Measurements from ENCODE around the gene TLDC2.
"Not testable (repeated sequence)": the region's sequence is repeated elsewhere in the genome, so short reads cannot be mapped to it uniquely, and the experiment has no call there.

The TLDC2 gene

GRCh38 chr20:36871640-36872570, 4.0 kb upstream of the TLDC2 start:
- no peak for DNase-seq

- DNase-seq = no peak
These were observed 3.1 kb upstream of the TLDC2 start for GRCh38 chr20:36872852-36873251.

- DNase-seq = no peak
These were observed 2.3 kb upstream of the TLDC2 start for GRCh38 chr20:36873498-36874189.

- DNase-seq = not testable (repeated sequence)
These were observed 845 bp upstream of the TLDC2 start for GRCh38 chr20:36875093-36875492.

- no peak for DNase-seq
These were observed 515 bp downstream of the TLDC2 start for GRCh38 chr20:36876473-36876833.

GRCh38 chr20:36878941-36879340, 3.0 kb downstream of the TLDC2 start:
- DNase-seq = no peak

GRCh38 chr20:36880741-36881250, 4.9 kb downstream of the TLDC2 start:
- DNase-seq = no peak

- no peak for DNase-seq
These were observed 5.4 kb downstream of the TLDC2 start for GRCh38 chr20:36881331-36881730.

GRCh38 chr20:36881888-36882287, 6.0 kb downstream of the TLDC2 start:
- no peak for DNase-seq

GRCh38 chr20:36883977-36884535, 8.1 kb downstream of the TLDC2 start:
- no peak for DNase-seq

GRCh38 chr20:36885356-36885755, 9.4 kb downstream of the TLDC2 start:
- no peak for DNase-seq

- peak; percentile 73 to 79 for DNase-seq
These were observed 11.2 kb downstream of the TLDC2 start for GRCh38 chr20:36886859-36887751.

- DNase-seq = no peak
These were observed 11.8 kb downstream of the TLDC2 start for GRCh38 chr20:36887752-36888090.

GRCh38 chr20:36888880-36889516, 13.1 kb downstream of the TLDC2 start:
- no peak for DNase-seq

- no peak for DNase-seq
These were observed 14.6 kb downstream of the TLDC2 start for GRCh38 chr20:36890586-36890985.

GRCh38 chr20:36891211-36891610, 15.3 kb downstream of the TLDC2 start:
- no peak for DNase-seq

- DNase-seq = no peak
These were observed 17.9 kb downstream of the TLDC2 start for GRCh38 chr20:36893801-36894200.

GRCh38 chr20:36895036-36895435, 19.1 kb downstream of the TLDC2 start:
- no peak for DNase-seq

- no peak for DNase-seq
These were observed 28.8 kb downstream of the TLDC2 start for GRCh38 chr20:36904690-36905089.

- DNase-seq = not testable (repeated sequence)
These were observed 29.6 kb downstream of the TLDC2 start for GRCh38 chr20:36905566-36905965.

GRCh38 chr20:36906086-36906485, 30.1 kb downstream of the TLDC2 start:
- not testable (repeated sequence) for DNase-seq

- DNase-seq = no peak
These were observed 32.7 kb downstream of the TLDC2 start for GRCh38 chr20:36908603-36909002.

Measured in CD4-positive, alpha-beta T cell treated with Interferon alpha-2 for 1 hour (primary cell).